GM21390 (cell line): Measurements from ENCODE around the gene SLC6A2.

Experiments
- ATAC-seq: cut with Tn5 transposase; IDR thresholded peaks from one replicate; pipeline ENCODE4 v1.9.1; 2021; ENCODE audit not compliant: unreplicated experiment

SLC6A2 gene

DNA sequence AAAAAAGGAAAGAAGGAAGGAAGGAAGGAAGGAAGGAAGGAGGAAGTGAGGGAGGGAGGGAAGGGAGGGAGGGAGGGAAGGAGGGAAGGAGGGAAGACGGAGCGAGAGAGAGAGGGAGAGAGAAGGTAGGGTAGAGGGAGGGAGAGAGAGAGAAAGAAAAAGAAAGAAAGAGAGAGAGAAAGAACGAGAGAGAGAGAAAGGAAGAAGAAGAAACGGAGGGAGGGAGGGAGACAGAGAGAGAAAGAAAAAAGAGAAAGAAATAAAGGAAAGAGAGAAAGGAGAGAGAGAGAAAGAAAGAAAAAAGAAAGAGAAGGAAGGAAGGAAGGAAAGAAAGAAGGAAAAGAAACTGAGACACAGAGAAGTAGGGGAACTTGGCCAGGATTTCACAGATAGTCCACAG, 8.4 kb upstream of the SLC6A2 start:
- no peak for ATAC-seq

- no peak for ATAC-seq
Measured at GRCh38 chr16:55647798-55648197, 8.0 kb upstream of the SLC6A2 start.

GRCh38 chr16:55651841-55652824, 3.7 kb upstream of the SLC6A2 start:
- no peak for ATAC-seq

GRCh38 chr16:55653106-55653505, 2.7 kb upstream of the SLC6A2 start:
- no peak for ATAC-seq

- no peak for ATAC-seq
Measured at GRCh38 chr16:55655381-55655896, 349 bp upstream of the SLC6A2 start.

GRCh38 chr16:55656691-55657092, 904 bp downstream of the SLC6A2 start:
- ATAC-seq = no peak

GRCh38 chr16:55657616-55658015, 1.8 kb downstream of the SLC6A2 start:
- no peak for ATAC-seq

DNA sequence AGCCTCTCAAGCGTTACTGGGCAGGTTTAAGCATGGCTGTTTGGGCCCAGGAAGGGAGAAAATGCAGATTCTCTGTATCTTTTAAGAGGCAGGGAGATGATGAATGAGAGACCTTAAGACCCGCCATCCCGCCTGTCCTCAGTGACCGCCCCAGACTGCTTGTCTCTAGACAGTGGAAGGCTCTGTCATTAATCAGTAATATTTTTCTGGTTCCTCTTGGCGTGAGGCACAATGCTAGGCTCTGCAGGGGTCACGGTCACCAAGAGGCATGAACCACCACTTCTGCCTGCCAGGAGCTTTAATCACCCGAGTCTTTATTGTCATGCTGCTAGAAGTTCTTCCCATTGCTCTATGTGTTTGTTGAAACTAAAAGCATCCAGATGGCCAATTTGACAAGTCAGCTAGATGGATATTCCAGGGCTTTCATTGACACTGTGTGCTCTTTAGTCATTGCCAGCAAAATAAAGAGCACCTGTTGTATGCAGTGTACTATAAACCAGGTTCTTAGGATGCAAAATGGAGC, 3.2 kb downstream of the SLC6A2 start:
- ATAC-seq = no peak

- no peak for ATAC-seq
Measured at GRCh38 chr16:55660026-55660425, 4.2 kb downstream of the SLC6A2 start.

DNA sequence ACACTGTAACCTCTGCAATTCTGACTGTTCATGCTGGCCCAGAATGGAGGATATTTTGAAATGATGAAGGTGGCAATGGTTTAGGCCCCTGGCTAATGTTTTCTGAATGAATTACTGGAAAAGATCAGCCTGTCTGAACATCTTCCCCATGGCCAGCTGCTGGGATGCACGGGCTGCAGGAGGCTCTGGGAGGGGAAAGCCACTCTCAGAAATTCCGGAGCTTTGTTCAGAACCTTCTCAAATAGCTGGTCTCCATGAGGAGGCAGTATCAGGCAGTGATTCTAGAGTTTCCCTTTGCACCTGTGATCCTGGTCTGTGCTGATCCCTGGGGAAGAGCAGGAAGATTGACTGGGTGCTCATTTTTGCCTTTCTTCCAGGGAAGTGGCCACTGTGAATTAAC, 5.0 kb downstream of the SLC6A2 start:
- no peak for ATAC-seq

DNA sequence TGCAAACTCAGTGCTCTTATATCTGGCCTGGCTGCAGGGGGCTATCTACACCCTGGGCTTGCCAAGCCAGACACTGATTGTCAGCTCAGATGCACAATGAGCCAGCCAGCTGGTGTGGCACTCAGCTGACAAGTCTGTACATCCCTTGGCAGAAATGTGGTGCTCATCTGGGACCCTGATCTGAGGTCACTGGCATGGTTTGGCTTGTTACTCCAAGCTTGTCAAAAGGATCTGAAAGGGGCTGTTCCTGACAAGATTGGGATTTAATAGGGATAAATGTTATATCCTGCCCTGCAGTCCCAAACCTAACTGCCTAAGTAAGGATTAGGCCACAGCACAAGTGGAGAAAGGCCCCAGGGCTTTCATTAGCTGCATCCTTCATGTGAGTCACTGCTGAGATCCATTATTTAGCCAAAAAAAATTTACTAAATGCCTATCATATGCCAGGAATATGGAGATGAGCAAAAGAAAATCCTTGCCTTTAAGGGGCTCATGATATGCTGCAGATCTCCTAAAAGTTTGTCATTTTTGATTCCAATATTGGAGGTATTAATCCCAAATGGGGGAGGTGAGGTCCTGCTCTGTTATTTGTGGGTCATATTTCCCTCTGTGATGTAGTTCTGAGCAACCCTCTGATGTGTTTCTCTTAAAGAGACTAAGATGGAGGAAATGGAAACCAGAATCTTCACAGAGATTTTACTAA, 6.3 kb downstream of the SLC6A2 start:
- no peak for ATAC-seq

GRCh38 chr16:55662644-55663031, 6.8 kb downstream of the SLC6A2 start:
- no peak for ATAC-seq

DNA sequence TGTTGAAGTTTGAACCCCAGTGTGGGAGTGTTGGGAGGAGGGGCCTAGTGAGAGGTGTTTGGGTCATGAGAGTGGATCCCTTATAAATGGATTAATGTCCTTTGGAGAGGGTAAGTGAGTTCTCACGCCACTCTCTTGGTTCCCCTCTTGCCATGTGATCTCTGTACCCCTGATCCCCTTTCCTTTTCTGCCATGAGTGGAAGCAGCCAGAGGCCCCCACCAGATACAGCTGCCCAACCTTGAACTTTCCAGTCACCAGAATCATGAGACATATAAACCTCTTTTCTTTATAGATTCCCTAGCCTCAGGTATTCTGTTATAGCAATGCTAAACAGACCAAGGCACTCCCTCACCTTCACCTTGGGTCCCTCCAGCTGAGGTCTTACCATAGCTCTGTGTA, 7.4 kb downstream of the SLC6A2 start:
- no peak for ATAC-seq

GRCh38 chr16:55663765-55664677, 8.2 kb downstream of the SLC6A2 start:
- no peak for ATAC-seq

DNA sequence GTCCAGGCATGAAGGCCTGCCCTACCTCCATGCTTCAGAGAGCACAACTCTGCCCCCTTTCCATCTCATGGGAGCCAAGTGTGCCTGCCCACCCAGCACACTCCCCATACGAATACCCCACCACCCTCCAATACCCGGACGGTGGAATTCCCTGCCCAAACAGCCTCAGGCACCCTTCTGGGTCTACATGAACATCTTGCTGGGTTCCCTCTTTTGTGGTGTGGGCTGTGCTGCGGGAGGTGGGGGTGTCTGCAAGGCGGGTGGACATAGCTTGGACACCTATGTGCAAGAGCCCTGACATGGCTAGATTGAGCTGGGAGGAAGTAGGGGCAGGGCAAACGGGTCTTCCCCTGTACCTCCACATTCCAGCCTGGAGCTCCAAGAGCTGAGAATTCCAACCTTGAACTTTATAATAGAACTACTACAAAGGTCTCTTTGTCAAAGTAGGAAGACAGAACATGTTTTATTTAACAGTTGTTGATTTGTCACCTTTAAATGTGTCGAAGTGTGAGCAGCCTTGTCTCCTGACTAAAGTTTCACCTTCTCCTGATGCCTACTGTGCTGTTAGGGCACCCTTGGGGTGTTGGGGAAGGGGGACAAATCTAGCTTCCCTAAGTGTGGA, 9.1 kb downstream of the SLC6A2 start:
- ATAC-seq = no peak

DNA sequence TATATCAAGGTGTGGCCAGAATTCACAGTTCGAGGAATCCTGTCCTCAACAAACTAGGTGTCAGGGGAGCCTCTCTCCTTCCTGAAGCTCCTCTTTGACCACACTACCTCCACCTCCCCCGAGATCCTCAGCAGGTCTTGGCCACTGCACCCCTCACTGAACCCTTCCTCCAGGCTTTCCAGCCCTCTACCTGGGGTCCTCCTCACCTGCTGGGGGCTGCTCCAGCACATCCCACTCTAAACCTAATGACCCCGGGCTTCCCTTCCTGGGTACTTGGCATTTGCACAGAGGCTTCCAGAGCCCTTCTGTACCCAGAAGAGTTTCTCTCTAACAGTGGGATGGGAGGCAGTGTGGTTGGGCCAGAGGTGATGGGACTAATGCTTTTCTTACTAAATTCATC, 9.7 kb downstream of the SLC6A2 start:
- ATAC-seq = no peak

DNA sequence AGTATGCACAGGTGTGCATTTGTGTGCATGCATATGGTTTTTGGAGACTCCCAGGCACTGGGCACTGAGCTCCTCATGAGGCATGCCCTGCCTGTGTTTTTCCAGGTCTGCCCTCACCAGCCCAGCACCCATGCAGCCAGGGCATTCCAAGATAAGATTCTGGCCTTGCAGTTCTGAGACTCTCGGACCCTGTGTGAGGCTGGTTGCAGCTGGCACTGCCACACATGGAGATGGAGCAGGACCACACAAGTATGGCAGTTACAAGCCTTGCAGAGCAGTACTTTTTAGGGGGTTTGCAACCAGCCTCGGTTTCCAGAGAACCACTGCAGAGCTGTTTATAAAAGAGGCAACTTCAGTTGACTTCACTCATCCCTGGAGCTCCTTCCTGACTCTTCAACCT, 10.2 kb downstream of the SLC6A2 start:
- ATAC-seq = no peak

- no peak for ATAC-seq
Measured at GRCh38 chr16:55667753-55668152, 12.0 kb downstream of the SLC6A2 start.

- ATAC-seq = no peak
Measured at GRCh38 chr16:55668340-55669281, 12.8 kb downstream of the SLC6A2 start.
